Renal cortical epithelial cell (primary cell): ENCODE results near the gene LRRK1. TPM values are rescaled to one million over a fixed set of nuclear protein-coding genes. Genes with fewer than 3 reads are reported as not detected.
"Not testable (repeated sequence)": the region's sequence is repeated elsewhere in the genome, so short reads cannot be mapped to it uniquely, and the experiment has no call there.

ENCODE experiments used
- DNase-seq: peaks from one replicate; pipeline ENCODE4 v3.0.0-alpha.2; 2011; ENCODE audit warnings: low read depth
- total RNA-seq: library from RNA; depleted of rRNA; stranded (reverse); fragments of >200 nt; gene quantifications from 2 replicates; pipeline ENCODE4 v1.2.3, GENCODE V29; 2014

Gene LRRK1
- total RNA-seq, 1 donor from 2014 or later = 21.8 TPM

DNA sequence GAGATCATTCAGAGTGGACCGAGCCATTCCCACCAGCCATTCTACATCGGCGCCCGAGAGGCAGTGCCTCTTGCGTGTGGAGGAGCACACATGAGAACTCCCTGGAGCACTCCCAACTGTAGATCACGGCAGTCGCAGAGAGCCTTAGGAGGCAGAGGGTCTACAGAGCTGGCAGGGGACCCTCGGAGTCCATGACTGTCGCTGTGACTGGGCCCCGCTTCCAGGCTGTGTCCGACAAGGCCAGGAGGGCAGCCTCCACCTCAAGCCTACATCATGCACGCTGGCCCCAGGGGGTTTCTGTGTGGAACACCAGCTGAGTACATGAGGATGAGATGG is 173.7 kb downstream of the LRRK1 start:
- DNase-seq = no peak

- no peak for DNase-seq
These were observed 174.8 kb downstream of the LRRK1 start for GRCh38 chr15:101093958-101094357.

DNA sequence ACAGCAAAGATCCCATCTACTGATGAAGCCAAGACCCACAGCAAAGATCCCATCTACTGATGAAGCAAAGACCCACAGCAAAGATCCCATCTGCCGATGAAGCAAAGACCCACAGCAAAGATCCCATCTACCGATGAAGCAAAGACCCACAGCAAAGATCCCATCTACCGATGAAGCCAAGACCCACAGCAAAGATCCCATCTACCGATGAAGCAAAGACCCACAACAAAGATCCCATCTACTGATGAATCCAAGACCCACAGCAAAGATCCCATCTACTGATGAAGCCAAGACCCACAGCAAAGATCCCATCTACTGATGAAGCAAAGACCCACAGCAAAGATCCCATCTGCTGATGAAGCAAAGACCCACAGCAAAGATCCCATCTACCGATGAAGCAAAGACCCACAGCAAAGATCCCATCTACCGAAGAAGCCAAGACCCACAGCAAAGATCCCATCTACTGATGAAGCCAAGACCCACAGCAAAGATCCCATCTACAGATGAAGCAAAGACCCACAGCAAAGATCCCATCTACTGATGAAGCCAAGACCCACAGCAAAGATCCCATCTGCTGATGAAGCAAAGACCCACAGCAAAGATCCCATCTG is 176.7 kb downstream of the LRRK1 start:
- not testable (repeated sequence) for DNase-seq

DNA sequence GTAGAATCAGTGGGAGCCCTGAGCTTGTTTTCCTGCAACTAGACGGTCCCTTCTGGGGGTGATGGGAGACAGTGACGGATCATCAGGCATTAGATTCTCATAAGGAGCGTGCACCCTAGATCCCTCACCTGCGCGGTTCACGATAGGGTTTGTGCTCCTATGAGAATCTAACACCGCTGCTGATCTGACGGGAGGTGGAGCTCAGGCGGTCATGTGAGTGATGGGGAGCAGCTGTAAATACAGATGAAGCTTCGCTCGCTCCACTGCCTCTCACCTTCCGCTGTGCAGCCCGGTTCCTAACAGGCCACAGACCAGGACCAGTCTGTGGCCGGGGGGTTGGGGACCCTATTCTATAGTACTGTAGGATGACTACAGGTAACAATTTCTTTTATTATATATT is 178.0 kb downstream of the LRRK1 start:
- no peak for DNase-seq

GRCh38 chr15:101099183-101099582 is 180.0 kb downstream of the LRRK1 start:
- no peak for DNase-seq

- no peak for DNase-seq
These were observed 181.0 kb downstream of the LRRK1 start for GRCh38 chr15:101100118-101100517.

DNA sequence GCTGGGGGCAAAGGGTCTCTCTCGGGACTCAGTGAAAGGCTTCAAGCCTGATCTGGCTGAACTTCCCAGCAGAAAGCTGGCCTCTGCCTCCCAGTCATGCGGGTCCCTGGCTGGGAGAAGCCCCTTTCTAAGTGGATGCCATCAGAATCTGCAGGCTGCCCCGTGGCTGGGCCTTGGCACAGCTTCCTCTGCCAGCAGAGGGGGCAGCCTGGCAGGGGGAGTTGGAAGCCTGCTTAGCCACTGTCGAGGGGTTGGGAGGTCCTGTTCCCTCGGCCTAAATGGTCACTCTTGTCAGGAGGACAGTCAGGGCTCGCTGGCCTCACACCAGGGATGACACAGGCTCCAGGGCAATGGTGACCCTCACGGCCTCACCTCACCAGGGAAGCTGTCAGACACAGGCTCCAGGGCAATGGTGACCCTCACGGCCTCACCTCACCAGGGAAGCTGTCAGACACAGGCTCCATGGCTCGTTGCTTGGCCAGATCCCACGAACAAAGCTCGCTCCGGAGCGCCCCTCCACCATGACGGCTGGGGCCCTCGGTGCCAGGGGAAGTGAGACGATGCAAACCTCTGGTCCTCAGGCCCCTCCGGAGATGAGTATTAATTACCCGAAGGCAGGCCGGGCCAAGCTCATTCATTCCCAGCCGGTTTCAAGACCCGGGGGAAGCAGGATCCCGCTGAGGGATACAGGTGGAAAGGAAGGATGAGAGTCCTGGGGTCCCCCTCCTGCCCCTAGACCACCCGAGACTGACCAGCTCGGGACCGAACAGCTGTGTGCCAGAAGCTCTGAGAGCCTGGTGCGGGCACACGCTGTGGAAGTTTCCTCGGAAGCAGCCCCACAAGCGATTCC is 181.7 kb downstream of the LRRK1 start:
- DNase-seq = no peak

- DNase-seq = no peak
These were observed 182.5 kb downstream of the LRRK1 start for GRCh38 chr15:101101676-101102075.

DNA sequence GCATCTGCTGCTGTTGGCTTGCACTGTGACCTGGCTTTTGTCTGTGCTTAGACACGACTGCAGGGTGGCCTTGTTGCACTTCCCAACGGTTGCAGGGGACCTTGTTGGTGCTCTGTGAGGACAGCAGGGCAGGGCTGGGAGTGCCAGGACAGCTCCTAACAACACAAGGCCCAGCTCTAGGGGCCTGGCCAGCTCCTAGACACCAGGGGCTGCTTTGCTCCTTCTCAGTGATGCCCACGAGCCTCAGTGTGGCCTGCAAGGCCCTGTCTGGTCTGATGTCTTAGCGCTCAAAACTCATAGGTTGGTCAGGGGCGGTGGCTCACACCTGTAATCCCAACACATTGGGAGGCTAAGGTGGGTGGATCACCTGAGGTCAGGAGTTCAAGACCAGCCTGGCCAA is 183.6 kb downstream of the LRRK1 start:
- DNase-seq = no peak

DNA sequence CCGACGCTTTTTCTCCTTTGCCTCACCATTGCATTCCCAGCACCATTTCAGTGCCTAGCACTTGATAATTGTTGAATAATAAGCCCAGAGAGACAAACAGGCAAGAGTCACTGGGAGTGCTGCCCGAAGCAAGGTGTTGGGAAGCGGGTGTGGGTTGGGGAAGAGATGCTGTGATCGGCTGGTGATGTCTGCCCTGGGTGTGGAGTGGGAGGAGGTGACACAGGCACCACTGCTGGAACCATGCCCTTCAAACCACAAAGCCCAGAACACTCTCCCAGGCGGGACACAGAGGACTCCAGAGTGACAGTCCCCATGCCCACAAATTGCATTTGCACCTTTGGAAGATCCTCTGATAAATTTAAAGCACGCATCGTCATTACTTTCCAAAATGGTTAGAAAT is 184.4 kb downstream of the LRRK1 start:
- no peak for DNase-seq

DNA sequence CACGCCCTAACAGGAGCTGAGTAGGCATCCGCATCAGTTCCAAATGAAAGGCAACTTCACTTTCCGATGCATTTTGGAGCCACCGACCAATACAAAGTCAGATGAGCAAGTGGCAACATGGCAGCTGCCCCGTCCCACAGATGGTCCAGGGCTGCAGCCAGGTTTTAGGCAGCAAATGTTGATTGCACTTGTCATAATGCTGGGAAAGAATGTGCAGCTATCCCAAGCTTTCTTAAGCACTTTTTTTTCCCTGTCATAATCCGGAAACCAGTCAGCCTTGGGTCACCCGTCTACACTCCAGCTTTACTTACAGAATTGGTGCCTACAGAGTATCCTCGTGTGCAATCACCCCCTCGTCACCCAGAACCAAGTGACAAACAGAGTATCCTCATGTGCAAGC is 185.0 kb downstream of the LRRK1 start:
- DNase-seq = no peak

GRCh38 chr15:101105059-101105891 is 186.1 kb downstream of the LRRK1 start:
- peak; percentile 66 for DNase-seq

- DNase-seq = no peak
These were observed 187.9 kb downstream of the LRRK1 start for GRCh38 chr15:101107101-101107500.

DNA sequence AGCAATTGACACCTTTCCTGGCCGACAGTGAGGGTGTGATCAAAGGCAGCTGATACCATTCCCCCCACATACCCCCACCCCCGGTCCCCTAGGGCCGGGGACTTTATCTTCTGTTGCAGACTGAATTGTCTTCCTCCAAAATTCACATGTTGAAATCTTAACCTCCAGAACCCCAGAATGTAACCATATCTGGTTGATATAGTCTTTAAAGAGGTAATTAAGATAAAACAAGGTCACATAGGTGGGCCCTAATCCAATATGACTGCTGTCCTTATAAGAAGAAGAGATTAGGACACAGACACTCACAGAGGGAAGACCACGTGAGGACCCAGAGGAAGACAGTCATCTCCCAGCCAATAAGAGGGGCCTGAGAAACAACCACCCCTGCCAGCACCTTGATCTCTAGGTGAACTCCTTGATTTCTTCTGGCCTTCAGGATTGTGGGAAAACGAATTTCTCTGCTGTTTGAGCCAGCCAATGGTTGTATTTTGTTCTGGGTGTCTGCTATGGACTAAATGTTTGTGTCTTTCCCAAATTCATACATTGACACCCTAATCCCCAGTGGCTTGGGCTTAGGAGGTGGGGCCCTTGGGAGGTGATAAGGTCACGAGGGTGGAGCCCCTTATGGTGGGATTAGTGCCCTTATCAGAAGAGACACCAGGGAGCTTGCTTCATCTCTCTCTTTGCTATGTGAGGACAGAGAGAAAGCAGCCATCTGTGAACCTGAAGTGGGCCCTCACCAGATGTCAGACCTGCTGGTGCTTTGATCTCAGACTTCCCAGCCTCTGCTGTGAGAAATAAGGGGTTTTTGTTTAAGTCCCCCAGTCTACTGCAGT is 188.7 kb downstream of the LRRK1 start:
- no peak for DNase-seq

DNA sequence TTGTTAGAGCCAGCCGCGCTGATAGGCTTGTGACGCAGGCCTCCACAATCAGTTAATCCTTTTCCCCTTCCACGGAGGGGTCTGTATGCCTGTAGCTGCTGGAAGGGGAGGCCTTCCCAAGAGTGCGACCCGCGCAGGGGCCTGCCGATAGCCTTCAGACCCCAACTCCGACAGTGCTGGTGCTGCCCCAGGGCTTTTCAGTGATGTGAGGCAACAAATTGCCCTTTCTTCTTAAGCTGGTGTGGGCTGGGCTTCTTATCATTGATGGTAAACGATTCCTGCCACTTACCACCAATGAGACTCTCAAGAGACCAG is 189.3 kb downstream of the LRRK1 start:
- DNase-seq = no peak

DNA sequence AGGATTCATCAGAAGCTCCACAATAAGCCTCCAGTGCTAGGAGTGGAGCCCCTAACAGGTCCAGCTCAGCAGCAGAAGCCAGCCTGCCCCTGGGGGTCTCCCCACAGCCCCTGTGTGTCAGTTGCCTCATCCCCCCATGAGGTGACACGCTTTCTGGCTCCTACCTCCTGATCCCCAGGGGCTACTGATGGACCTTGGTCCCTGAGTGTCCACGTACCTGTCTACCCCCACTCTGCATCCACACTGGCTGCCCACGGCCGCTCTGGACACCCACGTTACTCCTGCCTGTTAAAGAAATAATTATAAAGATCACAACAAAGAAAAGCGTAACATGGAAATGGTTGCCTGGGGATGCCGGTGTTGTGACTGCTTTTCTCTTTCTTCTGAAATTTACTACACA is 189.6 kb downstream of the LRRK1 start:
- no peak for DNase-seq

DNA sequence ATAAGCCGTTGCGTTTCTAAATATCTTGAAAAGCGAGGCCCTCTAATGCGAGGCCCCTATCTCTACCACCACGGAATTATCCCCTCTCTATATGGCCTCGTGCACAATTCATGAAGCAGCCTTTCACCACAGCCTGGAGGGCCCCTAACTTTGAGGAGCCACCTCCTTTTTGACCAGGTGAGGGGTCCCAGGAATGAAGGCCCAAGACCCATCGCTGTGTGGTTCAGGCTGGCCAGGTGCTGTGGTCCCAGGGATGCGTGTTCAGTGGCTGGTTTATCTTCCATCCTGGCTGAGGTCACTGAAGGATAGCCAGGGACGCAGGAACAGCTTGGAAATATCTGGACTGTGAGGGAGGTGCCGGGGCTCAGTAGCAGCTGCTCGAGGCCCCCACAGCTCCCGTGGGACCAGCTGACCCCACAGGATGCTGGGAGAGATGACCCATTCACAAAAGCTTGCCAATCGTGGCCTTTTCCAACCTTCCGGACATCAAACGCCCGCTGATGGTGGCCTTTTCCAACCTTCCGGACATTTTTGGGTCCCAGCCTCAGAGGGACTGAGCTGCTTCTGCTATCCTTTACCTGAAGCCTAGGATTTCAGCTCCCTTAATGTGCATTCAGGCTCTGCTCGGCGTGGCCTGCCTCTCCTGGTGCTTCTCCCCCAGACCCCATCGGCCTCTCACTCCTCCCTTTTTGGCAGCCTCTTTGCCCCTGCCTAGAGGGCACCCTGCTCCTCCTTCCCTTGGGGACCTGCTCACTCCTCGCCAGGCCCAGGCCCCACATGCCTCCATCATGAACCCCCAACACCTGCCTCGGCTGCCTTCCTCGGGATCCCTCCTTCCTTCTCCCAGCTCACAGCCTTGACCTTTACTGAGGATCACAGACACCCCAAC is 191.8 kb downstream of the LRRK1 start:
- no peak for DNase-seq

- no peak for DNase-seq
These were observed 192.6 kb downstream of the LRRK1 start for GRCh38 chr15:101111570-101112262.

DNA sequence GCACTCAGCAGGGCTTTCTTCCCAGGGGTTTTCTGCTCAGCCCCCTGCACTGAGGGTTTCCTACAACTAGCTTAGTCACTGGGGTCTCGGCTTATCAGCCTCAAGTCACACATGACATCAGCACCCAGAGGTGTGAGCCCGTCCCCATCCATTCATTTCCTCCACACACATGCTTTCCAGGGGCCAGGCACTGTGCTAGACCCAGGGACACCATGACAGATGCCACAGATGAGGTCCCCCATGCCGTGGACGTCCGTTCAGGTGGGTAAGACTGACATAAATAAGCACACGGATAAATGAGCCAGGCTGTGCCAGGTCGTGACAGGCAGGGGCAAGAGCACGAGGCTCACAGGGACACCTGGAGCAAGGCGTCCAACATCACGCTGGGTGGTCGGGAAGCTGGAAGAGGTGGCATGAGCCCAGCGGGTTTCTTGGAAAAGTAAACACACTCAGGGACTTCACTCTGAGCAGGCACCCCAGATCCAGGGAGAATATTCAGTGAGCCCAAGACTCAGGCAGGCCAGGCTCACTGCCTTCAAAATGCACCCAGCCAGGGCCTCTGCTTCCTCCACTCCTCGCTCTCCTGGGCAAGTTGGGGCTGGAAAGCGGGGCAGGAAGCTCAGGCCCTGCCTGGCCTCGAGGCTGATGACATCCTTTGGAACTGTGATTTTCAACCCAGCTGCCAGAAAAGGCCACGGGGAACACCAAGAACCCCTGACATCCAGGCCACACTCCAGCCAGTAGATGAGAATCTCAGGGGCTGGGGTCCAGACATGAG is 193.4 kb downstream of the LRRK1 start:
- DNase-seq = no peak
